GM18498 (cell line): Measurements from ENCODE around the gene LLGL1.
"Not testable (repeated sequence)": the region's sequence is repeated elsewhere in the genome, so short reads cannot be mapped to it uniquely, and the experiment has no call there.

Source experiments
- ATAC-seq: cut with Tn5 transposase; IDR thresholded peaks from one replicate; pipeline ENCODE4 v1.9.1; 2021; ENCODE audit warnings: mild to moderate bottlenecking, moderate library complexity; ENCODE audit not compliant: unreplicated experiment

Gene LLGL1

GRCh38 chr17:18194394-18194793 lies 31.0 kb upstream of the LLGL1 start:
- ATAC-seq = no peak

- ATAC-seq = no peak
Measured at GRCh38 chr17:18194804-18195203, 30.6 kb upstream of the LLGL1 start.

GRCh38 chr17:18195246-18195645 lies 30.2 kb upstream of the LLGL1 start:
- ATAC-seq = no peak

DNA sequence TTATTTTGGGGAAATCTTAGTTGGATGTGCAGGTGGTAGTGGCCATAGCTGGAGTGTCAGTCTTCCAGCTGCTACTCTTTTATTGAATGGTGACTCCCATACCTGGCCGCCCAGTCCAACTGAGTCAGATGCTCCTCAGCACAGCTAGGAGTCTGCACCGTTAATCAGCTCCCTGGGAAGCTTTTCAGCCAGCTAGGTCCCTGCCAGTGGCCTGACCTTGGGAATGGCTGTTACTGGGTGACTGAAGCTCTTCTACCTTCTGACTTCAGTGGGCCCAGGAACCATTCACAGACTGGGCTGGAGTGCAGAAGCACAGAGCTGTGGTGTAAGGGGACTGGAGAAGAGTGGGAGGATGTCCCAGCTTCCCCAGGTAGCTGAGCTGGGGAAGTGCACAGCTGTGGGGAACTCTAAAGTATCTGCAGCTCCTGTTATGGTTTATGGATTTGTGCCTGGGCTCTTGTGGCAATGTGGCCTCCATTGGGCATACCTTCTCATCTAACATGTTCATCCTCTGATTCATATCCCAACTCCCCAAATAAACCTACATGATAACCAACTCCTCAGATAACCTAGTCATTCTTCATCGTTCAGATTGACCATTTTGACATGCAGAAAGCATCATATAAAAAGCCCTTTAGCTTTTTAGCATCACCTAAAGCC lies 27.8 kb upstream of the LLGL1 start:
- no peak for ATAC-seq

DNA sequence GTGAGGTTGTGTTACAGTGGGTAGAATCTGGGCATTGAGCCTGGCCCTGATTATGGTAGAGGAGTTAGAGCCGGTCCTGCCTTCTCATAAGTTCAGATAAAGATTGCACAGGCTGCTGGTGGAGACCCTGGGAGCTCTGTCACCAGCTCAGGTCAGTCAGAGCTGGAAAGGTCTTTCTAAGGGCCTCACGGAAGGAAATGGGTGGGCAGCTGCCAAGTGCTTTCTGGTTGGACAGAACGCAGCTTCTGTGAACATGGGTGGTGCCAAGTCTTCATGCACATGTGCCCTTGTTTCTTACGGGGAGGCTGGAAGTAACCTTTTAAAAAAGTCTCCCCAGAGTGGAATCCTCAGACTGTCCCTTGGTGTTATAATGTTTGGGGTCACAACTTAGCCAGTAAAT lies 26.9 kb upstream of the LLGL1 start:
- no peak for ATAC-seq

DNA sequence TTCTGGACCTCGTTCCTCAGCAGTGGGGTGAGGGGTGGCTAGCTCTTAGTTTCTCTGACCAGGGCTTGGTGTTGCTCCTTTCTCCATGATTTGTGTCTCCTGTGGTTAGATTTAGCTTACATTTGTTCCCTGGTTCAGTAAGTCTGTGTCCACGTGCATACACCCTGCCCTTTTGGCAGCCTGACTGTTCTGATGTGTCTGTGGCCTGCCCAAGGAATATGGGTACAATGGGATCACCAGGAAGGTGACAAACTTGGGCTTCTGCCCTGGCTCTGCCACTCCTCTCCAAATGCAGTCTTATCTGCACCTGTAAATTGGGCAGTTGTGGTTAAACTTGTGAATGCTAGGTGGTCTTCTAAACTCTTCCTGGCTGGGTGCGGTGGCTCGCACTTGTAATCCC lies 24.3 kb upstream of the LLGL1 start:
- ATAC-seq = no peak

DNA sequence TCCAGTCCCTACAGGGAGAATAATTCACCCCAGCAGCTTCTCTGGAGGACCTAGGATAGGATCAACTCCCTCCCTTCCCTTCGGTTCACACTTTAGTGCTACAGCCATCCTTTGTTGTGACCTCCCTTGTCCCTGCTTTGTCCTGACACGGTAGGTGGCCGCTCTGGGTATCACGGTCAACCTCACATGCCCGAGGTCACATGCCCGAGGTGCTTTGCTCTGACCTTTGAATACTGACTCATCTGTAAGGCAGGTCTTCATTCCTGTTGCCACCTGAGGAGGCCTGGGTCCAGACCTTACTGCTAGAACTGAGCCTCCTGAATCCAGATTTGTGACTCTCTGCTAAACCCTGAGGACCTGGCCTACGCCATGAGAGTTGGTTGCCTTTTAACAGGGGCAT lies 22.1 kb upstream of the LLGL1 start:
- ATAC-seq = no peak

GRCh38 chr17:18205861-18206260 lies 19.6 kb upstream of the LLGL1 start:
- no peak for ATAC-seq

GRCh38 chr17:18206962-18207361 lies 18.5 kb upstream of the LLGL1 start:
- ATAC-seq = no peak

- no peak for ATAC-seq
Measured at GRCh38 chr17:18208092-18208491, 17.3 kb upstream of the LLGL1 start.

GRCh38 chr17:18213666-18214270 lies 11.7 kb upstream of the LLGL1 start:
- no peak for ATAC-seq

DNA sequence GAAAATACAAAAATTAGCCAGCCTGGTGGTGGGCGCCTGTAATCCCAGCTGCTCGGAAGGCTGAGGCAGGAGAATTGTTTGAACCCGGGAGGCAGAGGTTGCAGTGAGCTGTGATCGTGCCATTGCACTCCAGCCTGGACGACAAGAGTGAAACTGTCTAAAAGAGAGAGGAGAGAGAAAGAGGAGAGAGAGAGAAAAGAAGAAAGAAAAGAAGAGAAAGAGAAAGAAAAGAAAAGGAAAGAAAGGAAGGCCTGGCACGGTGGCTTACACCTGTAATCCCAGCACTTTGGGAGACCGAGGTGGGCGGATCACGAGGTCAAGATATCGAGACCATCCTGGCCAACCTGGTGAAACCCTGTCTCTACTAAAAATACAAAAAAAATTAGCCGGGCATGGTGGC lies 8.5 kb upstream of the LLGL1 start:
- not testable (repeated sequence) for ATAC-seq

DNA sequence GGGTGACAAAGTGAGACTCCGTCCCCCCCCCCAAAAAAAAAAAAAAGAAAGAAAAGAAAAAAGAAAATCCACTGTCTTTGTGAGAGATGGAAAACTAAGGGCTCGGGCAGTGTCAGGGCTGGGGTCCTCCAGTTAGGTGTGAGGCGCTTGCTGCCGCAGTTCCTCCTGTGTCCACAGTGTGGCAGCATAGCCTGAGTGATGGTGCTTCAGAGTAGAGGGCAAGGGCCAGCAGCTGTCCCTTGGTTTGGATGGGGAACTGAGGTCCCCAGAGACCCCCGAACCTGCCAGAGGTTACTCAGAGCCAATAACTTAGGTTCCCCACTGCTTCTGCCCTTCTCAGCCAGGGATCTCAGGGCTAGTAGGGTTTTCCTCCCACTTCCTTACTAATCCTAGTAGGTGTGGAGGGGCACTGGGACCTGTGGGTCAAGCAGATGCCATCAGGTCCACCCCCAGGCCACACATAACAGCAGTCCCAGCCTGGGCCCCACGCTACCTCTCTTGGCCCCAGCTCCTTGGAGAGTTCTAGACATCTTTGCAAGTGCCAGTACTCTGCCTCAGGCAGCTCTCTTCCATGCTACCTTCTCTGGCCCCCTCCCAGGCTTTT lies 7.9 kb upstream of the LLGL1 start:
- no peak for ATAC-seq

GRCh38 chr17:18218756-18219415 lies 6.5 kb upstream of the LLGL1 start:
- ATAC-seq = no peak

DNA sequence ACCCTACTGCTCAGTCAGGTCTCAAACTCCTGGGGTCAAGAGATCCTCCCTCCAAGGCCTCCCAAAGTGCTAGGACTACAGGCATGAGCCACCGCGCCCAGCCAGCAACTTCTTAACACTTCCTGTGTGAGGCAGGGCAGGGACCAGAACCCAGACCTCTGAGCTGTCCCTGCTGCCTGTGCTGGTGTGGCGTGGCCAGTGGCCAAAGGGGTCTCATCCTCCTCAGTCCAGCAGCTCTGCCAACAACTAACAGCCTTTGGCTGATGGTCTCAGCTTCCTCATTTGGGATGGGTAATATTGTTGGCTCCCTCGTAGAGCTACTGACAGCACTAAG lies 1.4 kb upstream of the LLGL1 start:
- no peak for ATAC-seq

GRCh38 chr17:18224387-18225120 lies 881 bp upstream of the LLGL1 start:
- no peak for ATAC-seq

DNA sequence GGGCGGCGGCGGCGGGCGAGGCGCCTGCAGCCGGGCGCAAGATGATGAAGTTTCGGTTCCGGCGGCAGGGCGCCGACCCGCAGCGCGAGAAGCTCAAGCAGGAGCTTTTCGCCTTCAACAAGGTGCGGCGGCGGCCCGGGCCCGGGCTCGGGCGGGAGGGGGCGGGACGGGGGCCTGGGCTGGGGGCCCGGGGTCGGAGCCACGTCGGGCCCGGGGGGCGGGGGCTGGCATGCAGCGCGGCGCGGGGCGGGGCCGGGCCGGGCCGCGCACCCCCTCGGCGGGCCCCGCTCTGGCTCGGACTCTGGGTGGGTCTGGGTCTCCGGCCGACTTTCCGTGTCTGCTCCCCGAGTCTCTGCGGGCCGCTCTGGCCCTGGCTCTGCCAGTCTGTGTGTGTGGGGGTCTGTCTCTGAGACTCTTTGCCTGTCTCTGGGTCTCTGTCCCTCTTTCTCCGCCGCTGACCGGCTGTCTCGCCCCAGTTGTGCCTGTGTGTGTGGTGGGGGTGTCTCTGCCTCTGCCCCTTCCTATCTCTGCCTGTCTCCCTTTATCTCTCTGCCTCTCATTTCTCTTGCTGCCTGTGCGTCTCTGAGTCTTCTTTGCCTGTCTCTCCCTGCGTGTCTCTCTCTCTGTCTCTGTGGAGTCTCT lies 328 bp downstream of the LLGL1 start:
- no peak for ATAC-seq

- no peak for ATAC-seq
Measured at GRCh38 chr17:18226284-18226945, 980 bp downstream of the LLGL1 start.

GRCh38 chr17:18227635-18228034 lies 2.2 kb downstream of the LLGL1 start:
- ATAC-seq = no peak

GRCh38 chr17:18228176-18228682 lies 2.8 kb downstream of the LLGL1 start:
- no peak for ATAC-seq
